H1 (cell line): ENCODE measurements around the gene GTF2IRD1. TPM values are rescaled to one million over a fixed set of nuclear protein-coding genes. Genes with fewer than 3 reads are reported as not detected.

Source experiments
- ASH2L ChIP-seq: fragments of 200-600, 300-600 bp; sonication (generic); IDR thresholded peaks from one replicate; pipeline ENCODE4 v1.7.1; 2017; ENCODE audit warnings: low read length
- BACH1 ChIP-seq: IDR thresholded peaks from 2 replicates; pipeline ENCODE4 v1.6.1; 2012; ENCODE audit warnings: low read length, improper control_type of control experiment
- FOSL1 ChIP-seq: IDR thresholded peaks from 2 replicates; pipeline ENCODE4 v1.6.1; 2011; ENCODE audit warnings: mild to moderate bottlenecking, low read depth, low read length, moderate library complexity; ENCODE audit not compliant: insufficient read depth
- JUN ChIP-seq: IDR thresholded peaks from 2 replicates; pipeline ENCODE4 v1.6.1; 2011; ENCODE audit warnings: low read depth, mild to moderate bottlenecking, improper control_type of control experiment, low read length
- JUND ChIP-seq: IDR thresholded peaks from 2 replicates; pipeline ENCODE4 v1.6.1; 2011; ENCODE audit warnings: mild to moderate bottlenecking, improper control_type of control experiment, low read length
- KDM5A ChIP-seq: fragments of 200-600 bp; IDR thresholded peaks from 2 replicates; pipeline ENCODE4 v1.7.1; 2012; ENCODE audit warnings: mild to moderate bottlenecking, low read length, inconsistent platforms, mixed read lengths
- MAFK ChIP-seq: IDR thresholded peaks from 2 replicates; pipeline ENCODE4 v1.6.1; 2012; ENCODE audit warnings: low read depth, mild to moderate bottlenecking, improper control_type of control experiment, low read length
- TAF1 ChIP-seq: IDR thresholded peaks from 2 replicates; pipeline ENCODE4 v1.6.1; 2011; ENCODE audit warnings: mild to moderate bottlenecking, low read depth, low read length
- TBP ChIP-seq: IDR thresholded peaks from 2 replicates; pipeline ENCODE4 v1.6.1; 2011; ENCODE audit warnings: low read depth, low read length, improper control_type of control experiment
- polyA plus RNA-seq, 7 experiments: library from polyadenylated mRNA; depleted of rRNA in 3 of 7; stranded (reverse) in 5 of 7; unstranded in 2 of 7; fragments of >200 nt in 5 of 7; fragments of 200-250 nt in 2 of 7; gene quantifications; 1 replicate in 5 of 7; 2 replicates in 1 of 7; 4 replicates in 1 of 7; pipeline versions ENCODE4 v1.2.1 to v1.2.3, GENCODE V29; 2011 to 2013; ENCODE audit warnings: missing spikeins in 2 of 7, mixed read lengths in 2 of 7
- total RNA-seq: library from RNA; stranded (reverse); fragmentation: NEBNext Ultra II Directional; extraction: Animal tissue kit (Norgen Biotek cat#: 25700); gene quantifications from 2 replicates; pipeline ENCODE4 v1.2.1, GENCODE V29; 2021
- TF ChIP-seq, protein P1 (sequence below): fragments of 300-600 bp; sonication (generic); IDR thresholded peaks from 2 replicates; pipeline ENCODE4 v1.7.1; 2012; ENCODE audit warnings: low read length, moderate library complexity, mild to moderate bottlenecking, inconsistent platforms; ENCODE audit not compliant: insufficient replicate concordance
- TF ChIP-seq, protein P2 (sequence below): IDR thresholded peaks from 2 replicates; pipeline ENCODE4 v1.6.1; 2012; ENCODE audit warnings: low read length, inconsistent platforms

GTF2IRD1 gene
- total and polyA plus RNA-seq, 2 of the 8 experiments (the other 6 are each of a cell fraction or from before 2014, with no cell fraction given): 27.4 to 45.4 TPM

- TF ChIP-seq, protein P1, sequence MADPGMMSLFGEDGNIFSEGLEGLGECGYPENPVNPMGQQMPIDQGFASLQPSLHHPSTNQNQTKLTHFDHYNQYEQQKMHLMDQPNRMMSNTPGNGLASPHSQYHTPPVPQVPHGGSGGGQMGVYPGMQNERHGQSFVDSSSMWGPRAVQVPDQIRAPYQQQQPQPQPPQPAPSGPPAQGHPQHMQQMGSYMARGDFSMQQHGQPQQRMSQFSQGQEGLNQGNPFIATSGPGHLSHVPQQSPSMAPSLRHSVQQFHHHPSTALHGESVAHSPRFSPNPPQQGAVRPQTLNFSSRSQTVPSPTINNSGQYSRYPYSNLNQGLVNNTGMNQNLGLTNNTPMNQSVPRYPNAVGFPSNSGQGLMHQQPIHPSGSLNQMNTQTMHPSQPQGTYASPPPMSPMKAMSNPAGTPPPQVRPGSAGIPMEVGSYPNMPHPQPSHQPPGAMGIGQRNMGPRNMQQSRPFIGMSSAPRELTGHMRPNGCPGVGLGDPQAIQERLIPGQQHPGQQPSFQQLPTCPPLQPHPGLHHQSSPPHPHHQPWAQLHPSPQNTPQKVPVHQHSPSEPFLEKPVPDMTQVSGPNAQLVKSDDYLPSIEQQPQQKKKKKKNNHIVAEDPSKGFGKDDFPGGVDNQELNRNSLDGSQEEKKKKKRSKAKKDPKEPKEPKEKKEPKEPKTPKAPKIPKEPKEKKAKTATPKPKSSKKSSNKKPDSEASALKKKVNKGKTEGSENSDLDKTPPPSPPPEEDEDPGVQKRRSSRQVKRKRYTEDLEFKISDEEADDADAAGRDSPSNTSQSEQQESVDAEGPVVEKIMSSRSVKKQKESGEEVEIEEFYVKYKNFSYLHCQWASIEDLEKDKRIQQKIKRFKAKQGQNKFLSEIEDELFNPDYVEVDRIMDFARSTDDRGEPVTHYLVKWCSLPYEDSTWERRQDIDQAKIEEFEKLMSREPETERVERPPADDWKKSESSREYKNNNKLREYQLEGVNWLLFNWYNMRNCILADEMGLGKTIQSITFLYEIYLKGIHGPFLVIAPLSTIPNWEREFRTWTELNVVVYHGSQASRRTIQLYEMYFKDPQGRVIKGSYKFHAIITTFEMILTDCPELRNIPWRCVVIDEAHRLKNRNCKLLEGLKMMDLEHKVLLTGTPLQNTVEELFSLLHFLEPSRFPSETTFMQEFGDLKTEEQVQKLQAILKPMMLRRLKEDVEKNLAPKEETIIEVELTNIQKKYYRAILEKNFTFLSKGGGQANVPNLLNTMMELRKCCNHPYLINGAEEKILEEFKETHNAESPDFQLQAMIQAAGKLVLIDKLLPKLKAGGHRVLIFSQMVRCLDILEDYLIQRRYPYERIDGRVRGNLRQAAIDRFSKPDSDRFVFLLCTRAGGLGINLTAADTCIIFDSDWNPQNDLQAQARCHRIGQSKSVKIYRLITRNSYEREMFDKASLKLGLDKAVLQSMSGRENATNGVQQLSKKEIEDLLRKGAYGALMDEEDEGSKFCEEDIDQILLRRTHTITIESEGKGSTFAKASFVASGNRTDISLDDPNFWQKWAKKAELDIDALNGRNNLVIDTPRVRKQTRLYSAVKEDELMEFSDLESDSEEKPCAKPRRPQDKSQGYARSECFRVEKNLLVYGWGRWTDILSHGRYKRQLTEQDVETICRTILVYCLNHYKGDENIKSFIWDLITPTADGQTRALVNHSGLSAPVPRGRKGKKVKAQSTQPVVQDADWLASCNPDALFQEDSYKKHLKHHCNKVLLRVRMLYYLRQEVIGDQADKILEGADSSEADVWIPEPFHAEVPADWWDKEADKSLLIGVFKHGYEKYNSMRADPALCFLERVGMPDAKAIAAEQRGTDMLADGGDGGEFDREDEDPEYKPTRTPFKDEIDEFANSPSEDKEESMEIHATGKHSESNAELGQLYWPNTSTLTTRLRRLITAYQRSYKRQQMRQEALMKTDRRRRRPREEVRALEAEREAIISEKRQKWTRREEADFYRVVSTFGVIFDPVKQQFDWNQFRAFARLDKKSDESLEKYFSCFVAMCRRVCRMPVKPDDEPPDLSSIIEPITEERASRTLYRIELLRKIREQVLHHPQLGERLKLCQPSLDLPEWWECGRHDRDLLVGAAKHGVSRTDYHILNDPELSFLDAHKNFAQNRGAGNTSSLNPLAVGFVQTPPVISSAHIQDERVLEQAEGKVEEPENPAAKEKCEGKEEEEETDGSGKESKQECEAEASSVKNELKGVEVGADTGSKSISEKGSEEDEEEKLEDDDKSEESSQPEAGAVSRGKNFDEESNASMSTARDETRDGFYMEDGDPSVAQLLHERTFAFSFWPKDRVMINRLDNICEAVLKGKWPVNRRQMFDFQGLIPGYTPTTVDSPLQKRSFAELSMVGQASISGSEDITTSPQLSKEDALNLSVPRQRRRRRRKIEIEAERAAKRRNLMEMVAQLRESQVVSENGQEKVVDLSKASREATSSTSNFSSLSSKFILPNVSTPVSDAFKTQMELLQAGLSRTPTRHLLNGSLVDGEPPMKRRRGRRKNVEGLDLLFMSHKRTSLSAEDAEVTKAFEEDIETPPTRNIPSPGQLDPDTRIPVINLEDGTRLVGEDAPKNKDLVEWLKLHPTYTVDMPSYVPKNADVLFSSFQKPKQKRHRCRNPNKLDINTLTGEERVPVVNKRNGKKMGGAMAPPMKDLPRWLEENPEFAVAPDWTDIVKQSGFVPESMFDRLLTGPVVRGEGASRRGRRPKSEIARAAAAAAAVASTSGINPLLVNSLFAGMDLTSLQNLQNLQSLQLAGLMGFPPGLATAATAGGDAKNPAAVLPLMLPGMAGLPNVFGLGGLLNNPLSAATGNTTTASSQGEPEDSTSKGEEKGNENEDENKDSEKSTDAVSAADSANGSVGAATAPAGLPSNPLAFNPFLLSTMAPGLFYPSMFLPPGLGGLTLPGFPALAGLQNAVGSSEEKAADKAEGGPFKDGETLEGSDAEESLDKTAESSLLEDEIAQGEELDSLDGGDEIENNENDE: no peak
- TF ChIP-seq ASH2L (no peak), JUND (no peak), TBP (no peak), KDM5A (no peak), JUN (no peak), FOSL1 (no peak), MAFK (no peak), BACH1 (no peak), TAF1 (no peak)
- TF ChIP-seq, protein P2, sequence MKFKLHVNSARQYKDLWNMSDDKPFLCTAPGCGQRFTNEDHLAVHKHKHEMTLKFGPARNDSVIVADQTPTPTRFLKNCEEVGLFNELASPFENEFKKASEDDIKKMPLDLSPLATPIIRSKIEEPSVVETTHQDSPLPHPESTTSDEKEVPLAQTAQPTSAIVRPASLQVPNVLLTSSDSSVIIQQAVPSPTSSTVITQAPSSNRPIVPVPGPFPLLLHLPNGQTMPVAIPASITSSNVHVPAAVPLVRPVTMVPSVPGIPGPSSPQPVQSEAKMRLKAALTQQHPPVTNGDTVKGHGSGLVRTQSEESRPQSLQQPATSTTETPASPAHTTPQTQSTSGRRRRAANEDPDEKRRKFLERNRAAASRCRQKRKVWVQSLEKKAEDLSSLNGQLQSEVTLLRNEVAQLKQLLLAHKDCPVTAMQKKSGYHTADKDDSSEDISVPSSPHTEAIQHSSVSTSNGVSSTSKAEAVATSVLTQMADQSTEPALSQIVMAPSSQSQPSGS: no peak
These were observed 49.0 kb upstream of the GTF2IRD1 start (continued) for GRCh38 chr7:74404741-74405140.
